Heart left ventricle (tissue), 13 donors: ENCODE results near the gene SEPSECS.

Source experiments
- CTCF ChIP-seq, 12 donors: fragments of 200-600 bp; sonication (generic) in 4 of 12; IDR thresholded peaks; one replicate each; pipeline versions ENCODE4 v1.5.0 to v1.8.0; 2018 to 2022; ENCODE audit warnings: antibody characterized with exemption in 12 of 12, mild to moderate bottlenecking in 5 of 12
- POLR2A ChIP-seq, 2 donors: fragments of 450-650 bp; IDR thresholded peaks; one replicate each; pipeline ENCODE4 v1.6.1; 2017; ENCODE audit warnings: antibody characterized with exemption in 2 of 2, mild to moderate bottlenecking in 2 of 2, moderate library complexity in 2 of 2
- donor health status: ischemic (EF 13 %, LVEDD 7.1; RV severe dilation, severe dysfunction).
- donor health status: DM: no; HTN: yes; CAD: no.
- donor health status: DM: no; HTN: no; CAD: no.
- donor health status: ischemic (EF 25% LVEDD 6.9; RV normal size, moderate dysfunction).
- donor health status: ischemic (EF 25% LVEDD 5.7; RV mildly dilated, moderate dysfunction).
- donor health status: ischemic (EF 35%, LVEDD 5.7; RV mildly dilated, moderate dysfunction).
- donor health status: nonischemic (EF 11% LVEDD 7.7; RV severe dilation, severe dysfunction).
- donor health status: DM: yes; HTN: yes; CAD: no.
- donor health status: PGD.
- donor health status: ischemic (EF 29% LVEDD 5.4; RV normal size, mild dysfunction).
- donor health status: nonischemic (EF 23%, LVEDD 6.1; RV moderate dilation, normal function).

GRCh38 chr4:25085671-25086070 is 74.6 kb downstream of the SEPSECS start:
- TF ChIP-seq POLR2A (IDR thresholded peaks at IDR 0.05) = no peak
- TF ChIP-seq CTCF (IDR thresholded peaks at IDR 0.05) = no peak
